Mesendoderm (in vitro differentiated cells): ENCODE measurements around the gene RAPGEF2.

Experiments
- DNase-seq: peaks from one replicate; pipeline ENCODE4 v3.0.0; 2013
- H2AK5ac ChIP-seq: 2 replicates; pipeline ENCODE4 v1.6.1; 2013; ENCODE audit warnings: low read length, inconsistent platforms
- H2BK120ac ChIP-seq: 2 replicates; pipeline ENCODE4 v1.6.1; 2013; ENCODE audit warnings: low read depth, mild to moderate bottlenecking, low read length, moderate library complexity, mixed read lengths
- H2BK15ac ChIP-seq: replicated peaks from 2 replicates; pipeline ENCODE4 v1.6.1; 2013; ENCODE audit warnings: low read depth, mild to moderate bottlenecking, moderate library complexity
- H2BK5ac ChIP-seq: 2 replicates; pipeline ENCODE4 v1.6.1; 2013; ENCODE audit warnings: low read length, inconsistent platforms
- H3K18ac ChIP-seq: 2 replicates; pipeline ENCODE4 v1.6.1; 2013; ENCODE audit warnings: mild to moderate bottlenecking, low read length, mixed read lengths
- H3K23ac ChIP-seq: one replicate; pipeline ENCODE4 v1.6.1; 2013; ENCODE audit warnings: low read length
- H3K27ac ChIP-seq: 2 replicates; pipeline ENCODE4 v1.5.1; 2013; ENCODE audit warnings: low read depth, mild to moderate bottlenecking, inconsistent platforms, low read length, moderate library complexity
- H3K27me3 ChIP-seq: 2 replicates; pipeline ENCODE4 v1.6.1; 2013; ENCODE audit warnings: low read length, control low read depth, mild to moderate bottlenecking, inconsistent platforms; ENCODE audit not compliant: insufficient read depth, poor library complexity
- H3K36me3 ChIP-seq: 2 replicates; pipeline ENCODE4 v1.6.1; 2013; ENCODE audit warnings: low read length, inconsistent platforms; ENCODE audit not compliant: control insufficient read depth, insufficient read depth
- H3K4ac ChIP-seq: one replicate; pipeline ENCODE4 v1.6.1; 2013; ENCODE audit warnings: low read depth, mild to moderate bottlenecking, low read length, moderate library complexity
- H3K4me1 ChIP-seq: 2 replicates; pipeline ENCODE4 v1.6.1; 2013; ENCODE audit warnings: low read depth, low read length, inconsistent platforms; ENCODE audit not compliant: control insufficient read depth
- H3K4me2 ChIP-seq: 2 replicates; pipeline ENCODE4 v1.6.1; 2013; ENCODE audit warnings: low read length
- H3K4me3 ChIP-seq: 2 replicates; pipeline ENCODE4 v1.5.1; 2013; ENCODE audit warnings: mild to moderate bottlenecking, low read length
- H3K56ac ChIP-seq: one replicate; pipeline ENCODE4 v1.6.1; 2013; ENCODE audit warnings: low read length
- H3K79me1 ChIP-seq: 2 replicates; pipeline ENCODE4 v1.6.1; 2013; ENCODE audit warnings: low read length, inconsistent platforms
- H3K79me2 ChIP-seq: 2 replicates; pipeline ENCODE4 v1.6.1; 2013; ENCODE audit warnings: mild to moderate bottlenecking, low read length; ENCODE audit not compliant: control insufficient read depth, insufficient read depth
- H3K9ac ChIP-seq: 2 replicates; pipeline ENCODE4 v1.6.1; 2013; ENCODE audit warnings: low read length, inconsistent platforms
- H4K5ac ChIP-seq: one replicate; pipeline ENCODE4 v1.6.1; 2013; ENCODE audit warnings: low read length
- H4K8ac ChIP-seq: one replicate; pipeline ENCODE4 v1.6.1; 2013; ENCODE audit warnings: low read depth, mild to moderate bottlenecking, control low read depth, low read length, moderate library complexity
- WGBS: extraction: QIAGEN DNeasy Blood & Tissue Kit; methylation state at CpG from one replicate; pipeline ENCODE4 v1.1.7; 2013; ENCODE audit warnings: low lambda C conversion rate, missing lambda C conversion rate; ENCODE audit not compliant: insufficient coverage; ENCODE audit errors: extremely low coverage; 5-methylcytosine and 5-hydroxymethylcytosine counted together

RAPGEF2 gene

GRCh38 chr4:159151689-159152088, 48.8 kb downstream of the RAPGEF2 start:
- no CpG with 5 or more reads among the region's 1 CpG for WGBS
- Histone ChIP-seq H3K36me3 (no peaks in the 10 kb centered on the region), H3K9ac (no peak overlapping the region)

GRCh38 chr4:159152181-159152580, 49.3 kb downstream of the RAPGEF2 start:
- Histone ChIP-seq H3K56ac (no peak overlapping the region), H3K4me2 (no peak overlapping the region), H3K27ac (no peak overlapping the region), H2AK5ac (no peak overlapping the region), H4K5ac (no peak overlapping the region), H2BK5ac (no peak overlapping the region), H3K79me2 (peaks cover 42% of the 10 kb centered on the region), H4K8ac (no peak overlapping the region), H3K9ac (no peak overlapping the region), H2BK120ac (no peak overlapping the region), H3K79me1 (peaks cover 11% of the 10 kb centered on the region), H3K36me3 (no peaks in the 10 kb centered on the region), H3K23ac (peak overlapping the region; percentile 45), H3K27me3 (no peaks in the 10 kb centered on the region), H3K4me1 (no peaks in the 10 kb centered on the region), H3K18ac (no peak overlapping the region), H2BK15ac (no peak overlapping the region), H3K4ac (no peak overlapping the region), H3K4me3 (no peak overlapping the region)
- no CpG with 5 or more reads among the region's 3 CpGs for WGBS
- no peak for DNase-seq

More at GRCh38 chr4:159151689-159152088, 48.8 kb downstream of the RAPGEF2 start:
- Histone ChIP-seq H3K18ac (no peak overlapping the region), H2BK5ac (no peak overlapping the region), H3K27me3 (no peaks in the 10 kb centered on the region), H4K5ac (no peak overlapping the region), H2BK15ac (no peak overlapping the region), H2BK120ac (no peak overlapping the region), H3K4me1 (no peaks in the 10 kb centered on the region), H3K23ac (no peak overlapping the region), H2AK5ac (no peak overlapping the region), H3K79me1 (peaks cover 9% of the 10 kb centered on the region), H3K4me3 (no peak overlapping the region), H3K27ac (no peak overlapping the region), H4K8ac (no peak overlapping the region), H3K4me2 (no peak overlapping the region), H3K79me2 (peaks cover 40% of the 10 kb centered on the region), H3K56ac (no peak overlapping the region), H3K4ac (no peak overlapping the region)
- no peak for DNase-seq

- H2BK15ac ChIP-seq: no peak overlapping the region
- H3K79me2 ChIP-seq: peaks cover 48% of the 10 kb centered on the region
- H4K5ac ChIP-seq: no peak overlapping the region
- no peak overlapping the region for H3K18ac ChIP-seq
- H2BK5ac ChIP-seq: no peak overlapping the region
- H3K23ac ChIP-seq: no peak overlapping the region
- H3K36me3 ChIP-seq: no peaks in the 10 kb centered on the region
- no peak for DNase-seq
- peaks cover 2% of the 10 kb centered on the region for H3K4me1 ChIP-seq
- no peak overlapping the region for H2AK5ac ChIP-seq
- H3K9ac ChIP-seq: no peak overlapping the region
- H3K27ac ChIP-seq: no peak overlapping the region
- no peak overlapping the region for H3K56ac ChIP-seq
- no peak overlapping the region for H3K4ac ChIP-seq
- no peak overlapping the region for H3K4me3 ChIP-seq
- no peak overlapping the region for H4K8ac ChIP-seq
- H3K4me2 ChIP-seq: no peak overlapping the region
- no CpG with 5 or more reads among the region's 4 CpGs for WGBS
- peaks cover 11% of the 10 kb centered on the region for H3K79me1 ChIP-seq
- no peak overlapping the region for H2BK120ac ChIP-seq
- no peaks in the 10 kb centered on the region for H3K27me3 ChIP-seq
Measured at GRCh38 chr4:159153669-159154068, 50.8 kb downstream of the RAPGEF2 start.

- no peaks in the 10 kb centered on the region for H3K27me3 ChIP-seq
- H4K5ac ChIP-seq: no peak overlapping the region
- no CpG with 5 or more reads among the region's 4 CpGs for WGBS
- no peak overlapping the region for H2BK120ac ChIP-seq
- no peak for DNase-seq
- H3K23ac ChIP-seq: no peak overlapping the region
- peaks cover 49% of the 10 kb centered on the region for H3K79me2 ChIP-seq
- H2BK5ac ChIP-seq: no peak overlapping the region
- H3K56ac ChIP-seq: no peak overlapping the region
- H3K36me3 ChIP-seq: no peaks in the 10 kb centered on the region
- H3K18ac ChIP-seq: no peak overlapping the region
- no peak overlapping the region for H3K4ac ChIP-seq
- no peak overlapping the region for H3K4me3 ChIP-seq
- H2AK5ac ChIP-seq: no peak overlapping the region
- no peak overlapping the region for H3K27ac ChIP-seq
- peaks cover 11% of the 10 kb centered on the region for H3K79me1 ChIP-seq
- H3K4me2 ChIP-seq: no peak overlapping the region
- no peak overlapping the region for H4K8ac ChIP-seq
- peaks cover 2% of the 10 kb centered on the region for H3K4me1 ChIP-seq
- H3K9ac ChIP-seq: no peak overlapping the region
- H2BK15ac ChIP-seq: no peak overlapping the region
Measured at GRCh38 chr4:159155119-159155518, 52.2 kb downstream of the RAPGEF2 start.

GRCh38 chr4:159158083-159158617, 55.3 kb downstream of the RAPGEF2 start:
- Histone ChIP-seq H3K4me2 (no peak overlapping the region), H2BK5ac (no peak overlapping the region), H2AK5ac (no peak overlapping the region), H3K79me1 (peaks cover 3% of the 10 kb centered on the region), H3K27me3 (no peaks in the 10 kb centered on the region), H3K27ac (no peak overlapping the region), H4K5ac (no peak overlapping the region), H3K4ac (no peak overlapping the region), H2BK120ac (no peak overlapping the region), H3K36me3 (no peaks in the 10 kb centered on the region), H4K8ac (no peak overlapping the region), H3K23ac (no peak overlapping the region), H3K79me2 (peaks cover 31% of the 10 kb centered on the region), H3K18ac (no peak overlapping the region), H3K4me3 (no peak overlapping the region), H2BK15ac (no peak overlapping the region), H3K4me1 (peaks cover 2% of the 10 kb centered on the region), H3K56ac (no peak overlapping the region), H3K9ac (no peak overlapping the region)
- DNase-seq: no peak

GRCh38 chr4:159158985-159159384, 56.1 kb downstream of the RAPGEF2 start:
- Histone ChIP-seq H2BK15ac (no peak overlapping the region), H3K79me1 (peaks cover 3% of the 10 kb centered on the region), H3K56ac (no peak overlapping the region), H3K4me1 (peaks cover 2% of the 10 kb centered on the region), H2AK5ac (no peak overlapping the region), H3K4me3 (no peak overlapping the region), H3K27ac (no peak overlapping the region), H4K8ac (no peak overlapping the region), H2BK120ac (no peak overlapping the region), H3K23ac (no peak overlapping the region), H3K36me3 (no peaks in the 10 kb centered on the region), H3K4me2 (no peak overlapping the region), H4K5ac (no peak overlapping the region), H3K9ac (no peak overlapping the region), H3K79me2 (peaks cover 29% of the 10 kb centered on the region), H3K4ac (no peak overlapping the region), H2BK5ac (no peak overlapping the region), H3K18ac (no peak overlapping the region), H3K27me3 (no peaks in the 10 kb centered on the region)
- no CpG with 5 or more reads among the region's 5 CpGs for WGBS
- no peak for DNase-seq
